HG03066 (cell line): Measurements from ENCODE around the gene AFF2.

Experiments used
- ATAC-seq: cut with Tn5 transposase; IDR thresholded peaks from one replicate; pipeline ENCODE4 v1.9.1; 2021; ENCODE audit warnings: low read depth; ENCODE audit not compliant: unreplicated experiment

Gene AFF2

GRCh38 chrX:148500423-148501385, at the start of gene AFF2:
Gene AFF2, plus strand, starts transcription at chrX:148500617. Its CDS starts 481 bp downstream, at chrX:148501098.
- no peak for ATAC-seq

DNA sequence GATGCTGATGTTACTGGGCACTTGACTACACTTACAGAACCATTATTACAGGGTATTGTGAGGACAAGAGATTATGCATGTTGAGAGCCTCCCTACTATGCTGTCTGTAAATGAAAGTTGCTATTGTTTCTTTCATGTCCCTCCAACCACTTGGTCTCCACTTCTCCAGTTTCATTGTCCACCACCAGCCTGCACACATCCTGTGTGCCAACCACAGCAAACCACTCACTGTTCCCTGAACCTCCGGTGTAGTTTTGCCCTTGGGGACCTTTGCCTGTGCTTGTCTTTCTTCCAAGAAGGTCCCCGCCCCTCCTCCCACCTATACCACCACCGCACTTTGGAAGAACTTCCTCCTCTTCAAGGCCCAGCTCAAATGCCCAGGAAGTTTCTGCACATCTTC, 43.1 kb upstream of the AFF2 start:
- ATAC-seq, result no peak

- peak; percentile 83 for ATAC-seq
Measured at GRCh38 chrX:148459343-148459742, 41.1 kb upstream of the AFF2 start.

GRCh38 chrX:148466292-148466691, 34.1 kb upstream of the AFF2 start:
- peak; percentile 90 for ATAC-seq

GRCh38 chrX:148470324-148470723, 30.1 kb upstream of the AFF2 start:
- no peak for ATAC-seq

DNA sequence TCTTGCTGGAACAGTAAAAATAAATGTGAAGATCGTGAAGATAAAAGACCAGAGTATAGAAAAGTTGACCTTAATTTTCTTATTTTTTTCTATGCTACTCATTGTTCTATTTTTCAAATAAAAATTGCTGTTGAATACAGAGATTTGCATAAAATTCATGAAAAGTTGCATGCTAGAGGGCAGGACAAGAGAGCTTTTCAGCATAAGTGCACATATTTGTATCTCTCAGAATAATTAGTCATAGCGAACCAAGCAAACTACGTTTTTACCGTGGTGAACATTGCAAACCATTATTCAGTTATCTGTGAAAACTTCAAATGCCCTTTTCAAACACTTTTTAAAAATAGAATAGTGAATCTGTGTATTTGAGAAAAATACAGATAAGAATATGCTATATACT, 26.4 kb upstream of the AFF2 start:
- no peak for ATAC-seq

DNA sequence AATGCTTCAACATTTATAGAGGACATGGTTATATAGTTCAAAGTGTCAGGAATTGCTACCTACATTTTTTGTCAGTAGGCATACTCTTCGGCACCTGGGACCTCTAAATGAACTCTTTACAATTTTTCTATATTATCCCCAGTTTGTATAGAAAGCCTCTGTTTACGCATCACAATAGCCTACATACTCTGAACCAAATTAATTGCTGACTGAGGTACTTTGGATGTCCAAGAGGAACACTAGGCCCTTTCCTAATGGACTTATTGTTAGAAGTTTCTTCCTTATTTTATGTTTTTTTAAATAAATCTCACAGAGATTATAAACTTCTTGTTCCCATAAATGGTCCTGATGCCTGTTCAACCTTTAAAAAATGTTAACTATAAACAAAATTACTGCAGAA, 8.4 kb upstream of the AFF2 start:
- no peak for ATAC-seq

GRCh38 chrX:148495176-148495575, 5.2 kb upstream of the AFF2 start:
- no peak for ATAC-seq

DNA sequence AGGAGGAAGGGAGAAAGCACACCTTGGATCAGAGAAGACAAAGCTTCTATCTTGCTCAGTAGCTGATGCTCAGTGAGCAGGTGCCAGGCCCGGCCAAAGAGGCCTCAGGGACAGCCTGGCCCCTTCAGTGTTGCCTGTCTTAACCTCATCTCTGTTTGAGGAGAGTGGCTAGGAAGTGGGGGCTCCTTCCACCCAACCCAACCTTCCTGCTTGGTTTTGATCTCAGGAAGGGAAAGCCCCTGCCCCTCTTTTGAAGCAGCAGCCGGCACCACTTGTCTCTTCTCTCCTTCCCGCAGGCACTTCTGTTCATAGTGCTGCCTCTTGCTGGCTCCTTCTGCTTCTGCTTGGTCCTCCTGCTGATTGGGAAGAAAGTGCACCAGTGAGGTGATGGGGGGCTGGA, 2.4 kb upstream of the AFF2 start:
- no peak for ATAC-seq

DNA sequence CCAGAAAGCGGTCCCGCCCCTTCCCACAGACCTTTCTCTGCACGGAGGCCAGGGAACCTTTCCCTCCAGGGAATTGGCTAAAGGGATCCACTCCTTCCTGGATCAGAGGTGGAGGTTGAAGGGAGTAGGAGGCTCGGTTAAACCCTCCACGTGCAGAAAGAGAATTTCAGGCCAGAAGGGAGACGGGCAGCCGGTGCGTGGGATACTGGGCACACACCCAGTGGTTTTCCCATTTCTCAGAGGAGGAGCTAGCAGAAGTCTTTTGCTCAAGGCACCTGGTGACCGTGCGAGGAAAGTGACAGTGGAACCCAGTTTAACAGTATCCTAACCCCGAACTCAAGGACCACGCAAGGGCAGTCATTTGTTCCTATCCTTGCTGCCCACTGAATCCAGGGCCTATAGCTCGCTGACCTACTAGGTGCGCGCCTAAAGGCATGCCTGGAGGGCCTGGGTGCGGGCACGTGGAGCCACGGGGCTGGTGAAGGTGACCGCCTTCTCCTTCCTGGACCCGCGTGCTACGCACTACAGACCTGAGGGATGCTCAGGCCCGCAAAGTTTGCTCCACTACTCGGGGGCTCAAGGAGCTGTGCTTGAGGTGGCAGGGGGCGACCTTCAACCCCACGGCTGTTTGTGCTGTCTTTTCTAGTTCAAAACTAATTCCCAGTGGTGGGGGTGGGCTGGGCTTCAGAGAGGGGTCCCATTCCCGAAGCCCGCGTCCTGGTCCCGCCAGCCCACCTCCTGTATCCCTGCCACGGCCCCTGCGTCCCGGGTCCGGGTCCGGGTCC, 587 bp upstream of the AFF2 start:
- ATAC-seq, result no peak

GRCh38 chrX:148501386-148502066, 1.1 kb downstream of the AFF2 start:
- ATAC-seq, result no peak

GRCh38 chrX:148504506-148504905, 4.1 kb downstream of the AFF2 start:
- no peak for ATAC-seq

DNA sequence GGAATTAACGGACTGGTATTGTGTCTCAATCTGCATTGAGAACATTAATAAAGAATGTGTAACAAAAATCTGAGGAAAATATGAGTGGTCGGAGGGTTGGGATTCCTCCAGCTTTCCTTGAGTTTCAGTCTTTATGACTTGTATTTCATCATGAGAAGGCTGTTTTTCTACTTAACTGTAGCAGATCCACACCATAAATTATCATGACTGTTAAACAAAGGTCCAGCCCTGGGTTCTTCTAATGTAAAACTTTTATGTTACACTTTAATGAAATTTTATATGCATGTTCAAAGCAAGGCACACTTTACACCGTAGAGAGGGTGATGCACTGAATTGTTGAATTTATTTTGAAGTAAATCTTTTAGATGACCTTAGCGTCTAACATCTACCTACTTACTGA, 7.0 kb downstream of the AFF2 start:
- no peak for ATAC-seq

DNA sequence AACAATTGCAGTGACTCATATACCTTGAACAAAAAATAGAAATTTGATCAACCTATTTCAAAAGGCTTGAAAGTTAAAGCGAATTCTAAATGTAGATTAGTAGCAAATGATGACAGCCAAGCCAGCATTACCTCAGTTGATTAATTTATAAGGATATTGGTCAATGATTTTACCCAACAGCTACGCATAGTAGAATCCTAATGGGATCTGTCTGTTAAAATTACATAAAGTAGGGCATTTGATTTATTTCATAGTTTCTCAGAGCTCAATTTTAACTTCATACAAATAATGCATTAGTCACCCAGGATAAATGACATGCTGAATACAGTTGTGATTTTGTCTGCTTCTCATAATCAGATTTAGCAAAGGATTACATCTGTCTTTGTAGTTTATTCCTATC, 12.0 kb downstream of the AFF2 start:
- no peak for ATAC-seq

GRCh38 chrX:148513661-148514060, 13.2 kb downstream of the AFF2 start:
- no peak for ATAC-seq

- ATAC-seq, result no peak
Measured at GRCh38 chrX:148517176-148517575, 16.8 kb downstream of the AFF2 start.

DNA sequence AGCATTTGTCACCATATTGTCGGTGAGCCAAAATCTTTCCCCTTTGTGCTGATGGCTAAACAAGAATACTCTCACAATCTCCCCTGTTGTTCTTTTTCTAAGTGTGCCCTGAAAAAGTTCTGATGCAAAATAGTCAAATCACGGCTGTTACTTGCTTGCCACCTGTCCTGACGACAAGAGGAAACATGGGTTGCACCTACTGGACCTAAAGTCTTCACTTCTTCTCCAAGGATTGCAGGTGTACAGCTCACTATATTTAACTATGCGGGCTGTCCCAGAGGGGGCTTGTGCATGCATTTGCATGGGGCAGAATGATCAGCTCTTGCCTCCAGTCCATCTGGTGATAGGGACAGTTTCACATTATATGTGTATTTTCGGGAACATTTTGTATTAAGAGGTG, 21.6 kb downstream of the AFF2 start:
- no peak for ATAC-seq

DNA sequence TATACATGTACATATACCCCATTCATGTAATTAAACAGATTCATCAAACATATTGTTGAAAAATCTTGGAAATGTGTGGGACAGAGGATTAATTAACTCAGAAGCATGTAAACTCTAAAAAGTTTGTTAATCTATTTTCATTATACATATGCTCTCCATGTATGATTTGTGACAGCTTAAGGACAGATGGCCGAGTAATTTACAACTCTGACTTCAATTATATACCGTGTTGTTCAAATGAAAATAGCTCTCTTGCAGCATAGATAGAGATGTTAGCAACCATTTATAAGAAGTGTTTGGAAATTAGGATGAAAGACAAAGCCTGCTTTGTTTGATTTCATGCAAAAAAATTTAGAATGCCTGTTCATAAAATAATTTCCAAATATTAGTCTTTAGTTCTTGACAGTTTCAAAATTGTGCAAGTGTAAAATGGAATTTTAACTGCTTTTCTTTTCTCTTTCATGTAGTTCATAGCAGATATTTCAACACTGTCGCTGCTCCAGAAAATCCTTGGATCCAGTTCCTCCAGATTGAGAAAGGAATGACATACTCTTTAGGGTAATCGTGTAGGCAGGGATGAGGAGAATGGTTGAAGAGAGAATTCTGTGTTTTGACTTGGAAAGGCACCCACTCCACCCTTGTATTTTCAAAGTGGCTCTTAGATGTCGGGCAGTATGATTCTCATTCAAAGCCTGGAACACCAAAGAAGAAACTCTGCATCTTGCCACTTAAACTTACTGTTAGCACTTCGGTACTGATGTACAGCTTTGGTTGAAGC, 23.1 kb downstream of the AFF2 start:
- ATAC-seq, result no peak

- no peak for ATAC-seq
Measured at GRCh38 chrX:148530464-148531077, 30.2 kb downstream of the AFF2 start.

GRCh38 chrX:148534291-148534690, 33.9 kb downstream of the AFF2 start:
- ATAC-seq, result no peak
